ENCODE data around the gene UFM1.
"Not testable (repeated sequence)": the region's sequence is repeated elsewhere in the genome, so short reads cannot be mapped to it uniquely, and the experiment has no call there.

Gene UFM1

GRCh38 chr13:38366954-38367645, 17.4 kb downstream of the UFM1 start:
- Histone ChIP-seq H3K9me3 (ENCODE audit: low read length) (no peaks in the 10 kb centered on the region), H3K4me1 (ENCODE audit: insufficient read depth, low read length) (no peaks in the 10 kb centered on the region), H3K4me3 (ENCODE audit: low read depth in 1 of 2, low read length in 2 of 2) (no peak overlapping the region), H3K27ac (ENCODE audit: low read depth, low read length) (no peak overlapping the region), H3K27me3 (ENCODE audit: control insufficient read depth in 1 of 2, insufficient read depth in 2 of 2, low read length in 2 of 2) (no peaks in the 10 kb centered on the region), H3K36me3 (ENCODE audit: insufficient read depth, low read length) (peaks cover 7% of the 10 kb centered on the region), H3K9ac (ENCODE audit: low read length) (no peak overlapping the region)

- no peaks in the 10 kb centered on the region for H3K27me3 ChIP-seq (ENCODE audit: control insufficient read depth in 1 of 2, insufficient read depth in 2 of 2, low read length in 2 of 2)
- H3K4me3 ChIP-seq (ENCODE audit: low read depth in 1 of 2, low read length in 2 of 2), result no peak overlapping the region
- H3K9me3 ChIP-seq (ENCODE audit: low read length), result no peaks in the 10 kb centered on the region
- H3K9ac ChIP-seq (ENCODE audit: low read length), result no peak overlapping the region
- no peak overlapping the region for H3K27ac ChIP-seq (ENCODE audit: low read depth, low read length)
- no peaks in the 10 kb centered on the region for H3K4me1 ChIP-seq (ENCODE audit: insufficient read depth, low read length)
- H3K36me3 ChIP-seq (ENCODE audit: insufficient read depth, low read length), result no peaks in the 10 kb centered on the region
Observed at GRCh38 chr13:38369058-38369457, 19.4 kb downstream of the UFM1 start.

- not testable (repeated sequence) for H3K9ac ChIP-seq (ENCODE audit: low read length); H3K4me1 ChIP-seq (ENCODE audit: insufficient read depth, low read length); H3K27ac ChIP-seq (ENCODE audit: low read depth, low read length); H3K36me3 ChIP-seq (ENCODE audit: insufficient read depth, low read length); H3K27me3 ChIP-seq (ENCODE audit: control insufficient read depth in 1 of 2, insufficient read depth in 2 of 2, low read length in 2 of 2); H3K4me3 ChIP-seq (ENCODE audit: low read depth in 1 of 2, low read length in 2 of 2); H3K9me3 ChIP-seq (ENCODE audit: low read length)
Observed at GRCh38 chr13:38370096-38370495, 20.4 kb downstream of the UFM1 start.

- H3K27ac ChIP-seq (ENCODE audit: low read depth, low read length), result no peak overlapping the region
- no peak overlapping the region for H3K4me3 ChIP-seq (ENCODE audit: low read depth in 1 of 2, low read length in 2 of 2)
- H3K27me3 ChIP-seq (ENCODE audit: control insufficient read depth in 1 of 2, insufficient read depth in 2 of 2, low read length in 2 of 2), result no peaks in the 10 kb centered on the region
- H3K36me3 ChIP-seq (ENCODE audit: insufficient read depth, low read length), result no peaks in the 10 kb centered on the region
- H3K9ac ChIP-seq (ENCODE audit: low read length), result no peak overlapping the region
- no peaks in the 10 kb centered on the region for H3K4me1 ChIP-seq (ENCODE audit: insufficient read depth, low read length)
- no peaks in the 10 kb centered on the region for H3K9me3 ChIP-seq (ENCODE audit: low read length)
Observed at GRCh38 chr13:38372820-38373383, 23.3 kb downstream of the UFM1 start.

- Histone ChIP-seq H3K9me3 (ENCODE audit: low read length) (no peaks in the 10 kb centered on the region), H3K4me1 (ENCODE audit: insufficient read depth, low read length) (no peaks in the 10 kb centered on the region), H3K36me3 (ENCODE audit: insufficient read depth, low read length) (no peaks in the 10 kb centered on the region), H3K4me3 (ENCODE audit: low read depth in 1 of 2, low read length in 2 of 2) (no peak overlapping the region), H3K9ac (ENCODE audit: low read length) (no peak overlapping the region), H3K27me3 (ENCODE audit: control insufficient read depth in 1 of 2, insufficient read depth in 2 of 2, low read length in 2 of 2) (no peaks in the 10 kb centered on the region), H3K27ac (ENCODE audit: low read depth, low read length) (no peak overlapping the region)
Observed at GRCh38 chr13:38376546-38376945, 26.9 kb downstream of the UFM1 start.

- H3K27me3 ChIP-seq (ENCODE audit: control insufficient read depth in 1 of 2, insufficient read depth in 2 of 2, low read length in 2 of 2), result no peaks in the 10 kb centered on the region
- no peak overlapping the region for H3K9ac ChIP-seq (ENCODE audit: low read length)
- no peaks in the 10 kb centered on the region for H3K4me1 ChIP-seq (ENCODE audit: insufficient read depth, low read length)
Observed at GRCh38 chr13:38381890-38382289, 32.2 kb downstream of the UFM1 start.

GRCh38 chr13:38382946-38383345, 33.3 kb downstream of the UFM1 start:
- no peaks in the 10 kb centered on the region for H3K27me3 ChIP-seq (ENCODE audit: control insufficient read depth in 1 of 2, insufficient read depth in 2 of 2, low read length in 2 of 2)
- H3K9me3 ChIP-seq (ENCODE audit: low read length), result no peaks in the 10 kb centered on the region
- H3K4me1 ChIP-seq (ENCODE audit: insufficient read depth, low read length), result no peaks in the 10 kb centered on the region
- no peaks in the 10 kb centered on the region for H3K36me3 ChIP-seq (ENCODE audit: insufficient read depth, low read length)
- no peak overlapping the region for H3K27ac ChIP-seq (ENCODE audit: low read depth, low read length)
- H3K9ac ChIP-seq (ENCODE audit: low read length), result no peak overlapping the region
- no peak overlapping the region for H3K4me3 ChIP-seq (ENCODE audit: low read depth in 1 of 2, low read length in 2 of 2)

More at GRCh38 chr13:38381890-38382289, 32.2 kb downstream of the UFM1 start:
- Histone ChIP-seq H3K36me3 (ENCODE audit: insufficient read depth, low read length) (no peaks in the 10 kb centered on the region), H3K27ac (ENCODE audit: low read depth, low read length) (no peak overlapping the region), H3K4me3 (ENCODE audit: low read depth in 1 of 2, low read length in 2 of 2) (no peak overlapping the region), H3K9me3 (ENCODE audit: low read length) (no peaks in the 10 kb centered on the region)

- no peak overlapping the region for H3K27ac ChIP-seq (ENCODE audit: low read depth, low read length)
- no peak overlapping the region for H3K9ac ChIP-seq (ENCODE audit: low read length)
- no peaks in the 10 kb centered on the region for H3K36me3 ChIP-seq (ENCODE audit: insufficient read depth, low read length)
- H3K27me3 ChIP-seq (ENCODE audit: control insufficient read depth in 1 of 2, insufficient read depth in 2 of 2, low read length in 2 of 2), result no peaks in the 10 kb centered on the region
- H3K4me3 ChIP-seq (ENCODE audit: low read depth in 1 of 2, low read length in 2 of 2), result no peak overlapping the region
- no peaks in the 10 kb centered on the region for H3K9me3 ChIP-seq (ENCODE audit: low read length)
- no peaks in the 10 kb centered on the region for H3K4me1 ChIP-seq (ENCODE audit: insufficient read depth, low read length)
Observed at GRCh38 chr13:38384171-38384570, 34.5 kb downstream of the UFM1 start.

- Histone ChIP-seq H3K27ac (ENCODE audit: low read depth, low read length) (no peak overlapping the region), H3K36me3 (ENCODE audit: insufficient read depth, low read length) (no peaks in the 10 kb centered on the region), H3K9me3 (ENCODE audit: low read length) (no peaks in the 10 kb centered on the region), H3K4me3 (ENCODE audit: low read depth in 1 of 2, low read length in 2 of 2) (no peak overlapping the region), H3K4me1 (ENCODE audit: insufficient read depth, low read length) (no peaks in the 10 kb centered on the region), H3K9ac (ENCODE audit: low read length) (no peak overlapping the region), H3K27me3 (ENCODE audit: control insufficient read depth in 1 of 2, insufficient read depth in 2 of 2, low read length in 2 of 2) (no peaks in the 10 kb centered on the region)
Observed at GRCh38 chr13:38385153-38385891, 35.7 kb downstream of the UFM1 start.

- Histone ChIP-seq H3K4me3 (ENCODE audit: low read depth in 1 of 2, low read length in 2 of 2) (no peak overlapping the region), H3K27ac (ENCODE audit: low read depth, low read length) (no peak overlapping the region), H3K36me3 (ENCODE audit: insufficient read depth, low read length) (no peaks in the 10 kb centered on the region), H3K4me1 (ENCODE audit: insufficient read depth, low read length) (no peaks in the 10 kb centered on the region), H3K9ac (ENCODE audit: low read length) (no peak overlapping the region), H3K9me3 (ENCODE audit: low read length) (no peaks in the 10 kb centered on the region), H3K27me3 (ENCODE audit: control insufficient read depth in 1 of 2, insufficient read depth in 2 of 2, low read length in 2 of 2) (no peaks in the 10 kb centered on the region)
Observed at GRCh38 chr13:38386421-38386820, 36.8 kb downstream of the UFM1 start.

- Histone ChIP-seq H3K9me3 (ENCODE audit: low read length) (no peaks in the 10 kb centered on the region), H3K36me3 (ENCODE audit: insufficient read depth, low read length) (no peaks in the 10 kb centered on the region), H3K4me1 (ENCODE audit: insufficient read depth, low read length) (no peaks in the 10 kb centered on the region), H3K4me3 (ENCODE audit: low read depth in 1 of 2, low read length in 2 of 2) (no peak overlapping the region), H3K27me3 (ENCODE audit: control insufficient read depth in 1 of 2, insufficient read depth in 2 of 2, low read length in 2 of 2) (no peaks in the 10 kb centered on the region), H3K9ac (ENCODE audit: low read length) (no peak overlapping the region), H3K27ac (ENCODE audit: low read depth, low read length) (no peak overlapping the region)
Observed at GRCh38 chr13:38391341-38391740, 41.7 kb downstream of the UFM1 start.
